ENCODE data around the gene PCSK2.
A peak's percentile ranks its signal among the peaks of the same experiment; 100 is the strongest.
"Not testable (repeated sequence)": the region's sequence is repeated elsewhere in the genome, so short reads cannot be mapped to it uniquely, and the experiment has no call there.

Gene PCSK2, protein sequence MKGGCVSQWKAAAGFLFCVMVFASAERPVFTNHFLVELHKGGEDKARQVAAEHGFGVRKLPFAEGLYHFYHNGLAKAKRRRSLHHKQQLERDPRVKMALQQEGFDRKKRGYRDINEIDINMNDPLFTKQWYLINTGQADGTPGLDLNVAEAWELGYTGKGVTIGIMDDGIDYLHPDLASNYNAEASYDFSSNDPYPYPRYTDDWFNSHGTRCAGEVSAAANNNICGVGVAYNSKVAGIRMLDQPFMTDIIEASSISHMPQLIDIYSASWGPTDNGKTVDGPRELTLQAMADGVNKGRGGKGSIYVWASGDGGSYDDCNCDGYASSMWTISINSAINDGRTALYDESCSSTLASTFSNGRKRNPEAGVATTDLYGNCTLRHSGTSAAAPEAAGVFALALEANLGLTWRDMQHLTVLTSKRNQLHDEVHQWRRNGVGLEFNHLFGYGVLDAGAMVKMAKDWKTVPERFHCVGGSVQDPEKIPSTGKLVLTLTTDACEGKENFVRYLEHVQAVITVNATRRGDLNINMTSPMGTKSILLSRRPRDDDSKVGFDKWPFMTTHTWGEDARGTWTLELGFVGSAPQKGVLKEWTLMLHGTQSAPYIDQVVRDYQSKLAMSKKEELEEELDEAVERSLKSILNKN

DNA sequence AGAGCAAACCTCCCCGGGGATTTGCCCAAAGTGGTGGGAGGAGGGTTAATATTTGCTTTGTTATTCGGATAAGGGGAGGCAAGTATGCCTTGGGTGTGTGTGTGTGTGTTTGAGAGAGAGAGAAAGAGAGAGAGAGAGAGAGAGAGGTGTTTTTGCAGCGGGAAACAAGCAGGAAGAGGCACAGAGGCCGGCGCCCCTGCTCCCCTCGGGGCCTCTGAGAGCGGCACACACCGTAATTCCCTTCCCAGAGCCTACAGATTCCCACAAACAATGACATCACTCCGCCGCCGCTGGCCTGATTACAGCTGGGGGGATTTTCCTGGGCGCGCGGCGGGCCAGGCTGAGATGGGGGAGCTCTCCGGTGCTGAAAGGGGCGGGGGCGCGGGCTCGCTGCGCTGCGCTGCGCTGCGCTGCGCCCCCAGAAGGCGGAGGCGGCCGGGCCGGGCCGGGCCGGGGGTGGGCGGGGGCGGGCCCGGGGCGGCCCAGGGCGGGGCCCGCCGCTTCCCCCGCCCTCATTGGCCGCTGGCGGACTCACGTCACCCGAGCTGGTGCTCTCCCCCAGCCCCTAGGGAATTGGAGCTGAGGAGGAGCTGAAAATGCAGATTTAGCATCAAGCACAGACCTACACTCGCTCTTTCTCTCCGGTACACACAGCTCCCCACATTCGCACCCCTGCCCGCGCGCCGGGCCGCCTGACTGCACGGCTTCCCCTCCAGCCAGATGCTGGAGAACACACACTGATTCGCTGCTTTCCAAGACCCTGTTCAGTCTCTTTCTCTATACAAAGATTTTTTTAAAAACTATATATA lies at the start of gene PCSK2:
Gene PCSK2, plus strand, starts transcription at position 631 of the 809 bp plus-strand sequence. CDS start 266 bp downstream, outside the sequence.
- DNase-seq: peak; percentile 77

DNA sequence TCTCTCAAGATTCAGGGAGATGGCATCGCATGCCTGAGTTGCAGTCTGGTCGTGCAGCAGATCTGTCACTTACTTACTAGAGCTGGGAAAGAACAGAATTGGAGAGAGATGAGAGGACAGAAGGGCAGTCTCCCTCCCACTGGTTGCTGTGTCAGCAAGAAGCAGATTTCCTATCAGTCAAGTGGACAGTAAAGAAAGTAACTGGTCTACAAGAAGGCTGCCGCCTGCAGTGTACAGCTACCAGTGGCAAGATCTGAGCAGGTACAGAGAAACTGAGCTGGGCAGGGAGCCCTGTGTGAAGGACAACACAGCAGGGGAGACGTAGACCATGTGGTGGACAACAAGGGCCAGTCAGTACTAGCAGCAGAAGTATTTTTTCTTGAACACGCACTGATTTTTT lies 49.5 kb upstream of the PCSK2 start:
- DNase-seq: no peak

DNA sequence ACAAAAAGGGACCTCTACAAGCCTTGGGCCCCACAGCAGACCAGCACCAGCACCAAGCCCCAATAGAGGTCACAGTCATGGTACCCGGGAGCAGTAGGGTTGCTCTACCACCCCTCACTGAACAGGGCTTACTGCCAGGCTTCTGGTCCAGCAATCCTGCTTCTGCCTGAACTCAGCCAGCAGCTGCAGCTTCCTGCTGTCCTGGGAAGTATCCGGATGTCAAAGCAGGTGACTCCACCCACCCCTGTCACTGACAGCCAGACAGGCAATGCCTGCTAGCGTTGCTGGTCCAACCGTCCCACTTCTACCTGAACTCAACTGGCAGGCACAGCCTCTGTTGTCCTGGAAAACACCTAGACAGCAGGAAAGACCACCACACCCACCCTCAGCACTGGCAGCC lies 47.0 kb upstream of the PCSK2 start:
- DNase-seq: no peak

DNA sequence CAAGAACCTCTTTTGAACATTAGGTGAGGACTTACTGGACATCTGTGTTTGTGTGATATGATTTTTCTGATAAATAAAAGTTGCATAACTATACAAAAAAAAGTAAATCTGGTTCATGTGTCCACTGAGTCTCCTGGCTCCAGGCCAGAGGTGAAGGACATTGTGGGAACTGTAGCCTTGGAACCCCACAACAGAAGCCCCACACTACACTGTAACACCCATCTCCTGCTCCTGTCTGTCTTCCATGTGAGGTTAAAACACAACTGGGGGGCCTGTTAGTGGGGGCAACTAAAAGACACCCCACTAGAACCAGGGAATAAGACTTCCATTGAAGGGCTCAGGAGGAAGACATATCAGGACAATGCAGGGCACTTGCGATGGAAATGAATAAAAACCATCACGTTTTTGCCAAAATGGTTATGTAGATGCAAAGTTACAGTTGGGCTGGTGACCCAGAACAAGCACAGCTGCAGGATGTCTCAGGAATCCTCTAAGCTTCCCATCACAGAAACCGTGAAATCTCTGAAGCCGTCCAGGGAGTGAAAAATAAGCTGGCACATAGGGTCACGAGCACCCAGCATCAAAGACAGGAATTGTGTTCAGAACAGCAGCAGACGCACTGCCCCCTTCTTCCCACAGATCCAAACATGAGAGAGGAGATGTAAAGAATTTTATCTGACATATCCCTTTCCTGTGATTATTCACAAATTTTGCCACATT lies 36.7 kb upstream of the PCSK2 start:
- no peak for DNase-seq

DNA sequence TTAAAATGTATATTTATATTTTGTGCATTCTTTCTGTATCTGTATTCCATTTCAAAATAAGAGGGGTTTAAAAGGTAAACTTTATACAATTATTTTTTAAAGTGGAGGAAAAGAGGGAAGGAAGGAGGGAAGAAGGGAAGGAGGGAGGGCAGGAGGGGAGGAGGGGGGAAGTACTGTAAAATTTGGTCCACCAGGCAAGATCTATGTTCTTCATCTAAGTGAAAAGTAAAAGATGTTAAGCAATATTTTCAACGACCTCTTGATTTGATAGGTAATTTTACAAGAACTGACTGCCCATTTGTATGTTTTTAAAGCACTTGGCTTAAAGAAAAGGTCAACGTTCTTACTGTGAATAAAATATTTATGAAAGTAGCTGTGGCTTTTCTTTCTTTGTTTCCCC lies 29.8 kb upstream of the PCSK2 start:
- no peak for DNase-seq

DNA sequence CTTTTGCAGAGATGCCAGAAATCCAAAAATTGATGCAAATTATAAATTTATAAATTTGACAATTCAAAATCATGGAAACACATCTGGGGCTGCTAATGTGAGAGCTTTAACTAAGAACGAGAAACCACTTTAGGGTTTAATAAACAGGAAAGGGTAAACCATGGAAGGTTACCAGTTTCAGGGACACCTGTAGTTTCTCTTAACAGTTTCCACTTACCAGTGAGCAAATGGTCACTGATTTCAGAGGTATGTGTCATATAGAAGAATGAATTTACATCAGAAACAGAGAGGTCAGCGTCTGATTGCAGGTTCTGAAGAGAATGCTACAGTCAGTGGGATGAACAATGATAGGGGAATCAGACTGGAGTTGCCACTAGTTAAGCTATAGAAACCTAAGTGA lies 24.8 kb upstream of the PCSK2 start:
- DNase-seq: no peak

DNA sequence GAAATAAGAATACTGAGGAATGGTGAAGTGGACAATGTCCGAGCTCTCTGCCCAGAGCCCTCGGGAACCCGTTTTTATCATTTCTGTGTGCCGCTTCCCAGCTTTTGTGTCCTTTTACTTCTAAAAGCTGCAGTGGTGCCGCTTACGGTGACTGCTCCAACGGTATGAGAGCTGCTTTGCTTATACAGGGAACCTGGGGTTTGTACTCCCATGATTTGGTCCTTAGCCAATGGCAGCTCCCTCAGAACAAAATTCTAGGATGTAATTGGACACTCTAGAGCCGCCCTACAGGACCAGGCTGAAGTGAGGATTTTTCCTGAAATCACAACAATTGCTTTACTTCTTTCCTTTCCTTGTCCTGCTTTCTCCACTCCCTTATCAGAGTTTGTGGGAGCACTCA lies 24.2 kb upstream of the PCSK2 start:
- DNase-seq: no peak

DNA sequence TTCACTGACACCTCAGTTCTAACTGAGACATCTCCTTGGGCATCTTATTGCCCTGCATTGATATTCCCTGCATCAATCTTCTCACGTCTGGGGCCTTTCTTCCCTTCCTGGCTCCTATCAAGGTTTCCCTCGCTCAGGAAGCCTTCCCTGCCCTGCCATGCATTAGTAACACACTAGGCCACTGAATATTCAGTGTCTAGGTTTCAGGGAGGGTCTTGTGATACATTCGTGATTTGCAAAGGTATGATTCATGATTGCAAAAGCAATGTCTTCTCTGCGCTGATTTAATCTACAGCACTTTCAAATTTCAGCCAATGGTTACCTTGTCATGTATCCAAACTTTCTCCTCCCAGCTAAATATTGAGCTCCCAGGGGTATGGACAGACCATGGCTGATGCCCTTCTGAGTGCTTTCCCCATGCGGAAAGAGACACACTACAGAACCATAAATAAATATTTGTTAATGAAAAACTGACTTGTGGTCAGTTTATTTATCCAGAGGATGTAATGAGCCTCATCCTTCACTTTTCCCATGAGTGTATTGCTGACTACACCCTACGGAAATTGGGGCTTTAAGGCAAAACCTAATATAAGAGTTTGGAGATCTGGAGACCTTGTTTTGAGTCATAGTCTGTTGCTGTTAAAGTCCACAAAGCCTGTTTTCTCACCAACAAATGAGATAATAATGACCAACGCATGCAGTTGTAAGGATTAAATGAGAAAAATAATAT lies 21.6 kb upstream of the PCSK2 start:
- no peak for DNase-seq

DNA sequence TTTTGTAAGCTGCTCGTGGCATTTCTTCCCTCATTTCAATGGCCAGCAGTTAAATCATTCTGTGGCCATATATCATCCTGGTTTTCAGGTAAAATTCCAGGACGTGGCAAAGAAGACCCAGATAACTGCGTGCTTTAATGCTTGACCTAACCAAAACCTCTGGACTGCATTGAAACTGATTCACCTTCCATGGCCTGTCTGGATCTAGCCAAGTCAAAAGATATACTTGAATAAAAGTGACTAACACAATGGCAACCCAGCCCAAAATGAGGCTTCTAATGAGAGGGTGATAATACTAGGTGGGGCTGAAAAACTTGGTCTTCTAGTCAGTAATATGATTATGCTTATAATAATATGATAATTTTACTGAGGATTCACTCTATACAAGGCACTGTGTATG lies 16.5 kb upstream of the PCSK2 start:
- DNase-seq: no peak

DNA sequence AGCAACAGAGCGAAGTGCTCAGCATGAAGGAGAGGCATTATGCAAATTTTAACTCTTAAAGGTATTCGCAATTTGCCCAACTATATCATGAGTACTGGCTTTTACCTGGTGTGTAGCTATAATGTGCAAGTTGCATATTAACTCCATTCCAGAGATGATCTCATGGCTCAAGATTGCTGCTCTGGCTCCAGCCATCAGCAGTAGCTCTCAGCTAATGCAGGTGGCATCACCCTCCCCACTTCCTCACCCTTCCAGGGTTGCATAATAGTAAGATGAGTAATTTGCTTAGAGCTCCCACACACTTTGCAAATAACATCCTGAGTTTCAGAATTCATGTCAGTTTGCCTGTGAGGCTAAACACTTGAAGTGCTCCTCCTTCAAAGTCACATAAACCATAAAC lies 15.9 kb upstream of the PCSK2 start:
- no peak for DNase-seq

DNA sequence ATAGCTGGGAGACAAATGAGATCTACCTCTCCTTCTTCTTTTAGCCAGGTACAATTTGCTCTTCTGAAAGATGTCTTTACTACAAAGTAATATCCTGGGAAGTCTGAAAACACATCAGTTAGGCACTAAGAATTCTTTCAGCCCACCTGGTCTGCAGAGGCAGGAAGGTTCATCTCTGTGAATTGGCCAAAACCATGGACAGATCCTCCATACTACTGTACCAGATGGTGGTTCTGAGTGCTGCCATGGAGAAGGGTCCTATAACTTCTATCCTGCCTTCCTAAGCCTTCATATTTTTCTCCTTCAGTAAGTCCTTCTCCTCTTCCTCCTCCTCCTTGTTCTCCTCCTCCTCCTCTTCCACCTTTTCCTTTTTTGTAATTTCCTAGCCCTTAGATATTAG lies 11.7 kb upstream of the PCSK2 start:
- DNase-seq: no peak

DNA sequence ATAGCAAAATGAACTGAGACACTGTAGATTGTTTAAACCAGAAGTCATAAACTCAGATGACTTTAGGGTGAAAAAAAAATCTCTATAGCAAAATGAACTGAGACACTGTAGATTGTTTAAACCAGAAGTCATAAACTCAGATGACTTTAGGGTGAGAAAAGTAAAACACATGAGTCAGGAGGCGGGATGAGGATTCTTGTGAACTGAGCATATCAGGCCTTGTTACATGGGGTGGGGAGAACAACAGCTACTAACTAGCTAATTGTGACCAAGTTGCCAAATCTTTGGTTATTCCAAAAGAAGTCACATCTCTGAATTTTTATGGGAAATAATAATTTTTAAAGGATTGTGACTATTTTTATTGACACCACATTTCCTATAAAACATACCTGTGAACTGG lies 7.0 kb upstream of the PCSK2 start:
- not testable (repeated sequence) for DNase-seq

DNA sequence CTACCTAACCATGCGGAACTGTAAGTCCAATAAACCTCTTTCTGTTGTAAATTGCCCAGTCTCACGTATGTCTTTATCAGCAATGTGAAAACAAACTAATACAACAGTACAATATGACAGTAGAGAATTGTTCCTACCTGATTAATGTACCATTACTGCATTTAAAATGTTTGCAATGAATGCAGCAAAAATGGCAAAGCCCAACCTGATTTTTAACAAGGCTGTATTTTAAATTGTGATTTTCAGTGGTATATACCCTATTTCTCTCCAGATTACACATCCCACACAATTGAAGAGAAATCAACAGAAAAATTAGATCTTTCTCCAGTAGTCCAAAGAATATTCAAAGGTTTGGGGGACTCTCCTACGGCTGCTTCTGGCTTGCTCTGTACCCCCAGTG lies 3.3 kb upstream of the PCSK2 start:
- no peak for DNase-seq

DNA sequence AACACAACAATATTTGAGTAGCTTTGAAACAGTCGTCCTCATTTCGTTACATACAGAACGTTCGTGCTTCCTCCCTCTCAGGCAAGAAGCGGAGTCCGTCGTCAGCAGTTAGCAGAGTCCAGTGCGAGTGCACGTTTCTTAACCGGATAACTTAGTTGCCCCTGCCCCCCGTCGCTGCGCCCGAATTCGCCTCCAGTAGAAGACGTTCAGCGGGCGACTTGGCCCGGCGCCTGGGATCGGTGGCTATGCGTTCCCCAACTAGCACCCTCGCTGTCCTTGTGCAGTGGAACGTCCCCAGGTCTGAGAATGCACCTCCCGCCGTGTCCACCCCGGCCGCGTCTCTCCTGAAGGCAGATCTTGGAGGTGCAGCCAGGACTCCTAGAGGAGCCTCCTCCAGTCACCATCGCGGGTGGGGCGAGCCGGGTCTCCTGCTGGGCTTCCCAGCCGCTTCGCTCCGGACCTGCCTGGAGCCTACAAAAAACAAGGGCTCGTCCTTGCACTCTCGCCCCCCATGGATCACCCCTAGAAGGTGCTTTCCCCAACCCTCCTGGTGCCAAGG lies 910 bp upstream of the PCSK2 start:
- no peak for DNase-seq

DNA sequence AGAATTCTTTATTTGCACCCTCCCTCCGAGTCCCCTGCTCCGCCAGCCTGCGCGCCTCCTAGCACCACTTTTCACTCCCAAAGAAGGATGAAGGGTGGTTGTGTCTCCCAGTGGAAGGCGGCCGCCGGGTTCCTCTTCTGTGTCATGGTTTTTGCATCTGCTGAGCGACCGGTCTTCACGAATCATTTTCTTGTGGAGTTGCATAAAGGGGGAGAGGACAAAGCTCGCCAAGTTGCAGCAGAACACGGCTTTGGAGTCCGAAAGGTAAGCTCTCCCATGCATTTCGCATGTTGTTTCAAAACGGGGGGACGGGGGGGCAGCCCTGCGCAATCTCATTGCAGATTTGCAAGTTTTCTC lies 357 bp downstream of the PCSK2 start:
- no peak for DNase-seq

DNA sequence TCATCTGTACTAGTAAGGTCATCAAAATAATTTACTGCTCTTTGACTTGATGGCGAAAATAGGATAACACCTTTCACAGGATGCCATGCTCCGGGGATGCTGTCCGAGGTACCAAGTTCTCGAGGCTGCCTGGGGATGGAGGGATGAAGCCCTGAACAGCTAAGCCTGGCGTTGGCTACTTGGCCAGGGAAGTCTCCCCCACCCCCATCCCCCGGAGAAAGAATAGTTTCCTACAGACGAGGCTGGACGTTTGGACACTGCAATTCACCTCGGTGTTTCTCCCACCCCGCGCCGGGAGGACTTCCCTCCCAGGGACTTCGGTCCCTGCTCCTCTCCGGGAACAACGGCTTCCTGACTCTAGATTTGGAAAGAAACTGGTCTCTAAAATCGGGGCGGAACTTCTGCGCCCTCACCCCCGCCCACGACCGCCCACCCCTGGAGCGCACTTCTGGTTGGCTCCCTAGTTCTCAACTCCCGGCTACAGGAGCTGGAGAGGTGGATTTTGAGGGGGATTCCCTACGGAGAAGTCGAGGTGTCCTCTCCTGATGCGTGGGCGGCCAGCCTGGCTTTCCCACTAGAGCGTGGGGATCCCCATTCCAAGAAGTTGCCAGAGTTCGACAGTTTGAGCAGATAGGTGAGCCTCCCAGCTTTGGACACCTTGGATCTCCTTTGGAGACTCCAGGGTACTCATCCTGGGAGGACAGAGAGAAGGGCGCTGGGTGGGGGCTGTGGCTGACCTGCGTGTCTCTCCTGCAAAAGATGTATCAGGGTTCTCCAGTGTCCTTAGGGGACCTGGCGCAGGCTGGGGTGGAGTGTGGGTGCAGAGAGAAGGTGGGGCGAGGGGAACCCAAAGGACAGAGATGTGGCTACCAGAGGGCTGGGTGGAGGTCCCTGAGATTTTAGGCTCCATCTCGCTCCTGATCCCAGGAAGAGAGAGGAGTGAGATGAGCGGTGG lies 1.1 kb downstream of the PCSK2 start:
- DNase-seq: no peak

DNA sequence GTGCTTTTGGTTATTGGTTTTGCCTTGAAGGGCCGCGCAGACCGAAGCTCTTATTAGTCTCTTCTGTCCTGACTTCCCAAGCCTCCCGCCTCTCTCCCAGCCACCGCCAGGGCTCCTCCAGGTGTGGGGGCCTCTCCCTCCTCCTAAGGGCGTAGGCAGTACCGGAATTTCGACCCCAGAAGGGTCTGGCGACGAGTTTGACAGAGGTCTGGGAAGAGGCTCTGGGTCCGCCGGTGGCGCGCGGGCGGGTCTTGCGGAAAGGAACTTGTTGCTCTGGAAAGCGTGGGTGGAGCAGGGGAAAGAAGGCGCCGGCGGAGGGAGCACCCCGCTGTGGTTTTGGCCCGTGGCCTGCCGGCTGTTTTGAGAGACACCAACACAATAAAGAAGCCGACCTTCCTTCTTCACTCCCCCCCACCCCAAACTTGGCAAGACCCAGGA lies 1.8 kb downstream of the PCSK2 start:
- no peak for DNase-seq

DNA sequence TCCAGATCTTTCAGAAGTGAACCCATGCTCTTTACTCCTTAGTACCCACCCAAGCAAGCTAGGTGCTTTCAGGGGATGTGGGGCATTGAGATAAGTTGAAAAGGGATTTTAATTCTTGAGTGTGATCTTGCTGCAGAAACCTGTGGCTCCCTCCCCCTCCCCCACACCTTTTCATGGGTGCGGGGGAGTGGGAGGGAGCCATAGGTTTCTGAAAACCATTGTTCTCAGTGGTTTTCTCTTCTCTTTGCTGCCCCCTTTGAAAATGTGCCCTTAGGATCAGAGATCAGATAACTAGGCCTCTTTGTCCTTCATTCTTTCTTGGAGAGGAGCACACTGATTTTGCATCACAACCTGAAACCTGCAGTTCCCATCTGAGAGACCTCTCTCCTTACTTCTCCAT lies 2.4 kb downstream of the PCSK2 start:
- DNase-seq: no peak

DNA sequence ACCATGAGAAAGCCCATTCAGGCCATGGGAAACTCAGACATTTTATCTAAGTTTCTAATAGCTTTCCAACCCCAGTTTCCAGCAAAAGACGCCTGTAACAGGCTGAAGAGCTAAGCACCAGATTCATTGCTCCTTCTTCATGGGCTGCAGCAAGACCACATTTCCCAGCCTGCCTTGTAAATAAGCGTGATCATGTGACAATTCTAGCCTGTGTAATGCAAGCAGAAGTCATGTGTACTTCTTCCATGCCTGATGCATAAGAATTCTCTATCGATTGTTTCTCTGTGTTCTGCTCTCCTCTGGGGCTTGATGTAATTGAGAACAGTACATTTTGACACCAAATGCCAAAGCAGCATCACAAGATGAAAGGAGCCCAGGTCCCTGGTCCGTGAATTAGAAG lies 6.8 kb downstream of the PCSK2 start:
- DNase-seq: no peak

DNA sequence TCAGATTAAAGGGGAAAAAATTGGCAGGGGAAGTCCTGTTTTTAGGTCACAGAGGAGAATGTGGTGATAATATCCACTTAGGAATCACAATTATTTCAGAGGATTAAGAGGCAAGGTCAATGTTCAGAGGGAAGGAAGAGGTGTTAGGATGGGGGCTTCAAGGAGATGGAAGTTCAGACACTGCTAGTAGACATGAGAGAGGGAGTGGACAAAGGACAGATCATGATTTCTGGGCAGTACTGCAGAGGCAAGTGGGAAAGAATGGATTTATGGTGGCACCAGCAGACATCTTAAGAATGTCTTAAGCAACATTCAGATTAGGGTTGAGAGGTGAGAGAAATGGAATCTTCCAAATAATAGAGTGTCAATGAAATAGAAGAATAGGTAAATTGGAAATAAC lies 9.9 kb downstream of the PCSK2 start:
- DNase-seq: no peak

DNA sequence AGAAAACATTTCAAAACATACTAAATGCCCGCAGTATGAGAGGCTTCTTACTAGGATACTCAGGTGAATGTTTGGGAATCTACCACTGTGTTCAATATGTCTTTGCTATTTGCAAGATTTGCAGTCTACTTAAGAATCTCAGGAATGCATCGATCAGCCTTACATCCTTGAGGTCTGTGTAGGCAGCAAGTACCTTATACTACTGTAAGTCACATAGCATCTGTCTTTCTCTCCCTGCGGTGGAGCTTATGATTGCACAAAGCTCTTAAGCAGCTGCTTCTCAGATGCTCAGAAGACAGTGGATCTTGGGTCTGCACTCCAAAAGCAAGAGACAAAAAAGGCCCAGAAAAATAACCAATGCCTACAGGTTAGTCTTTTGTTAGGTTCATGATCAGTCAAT lies 21.4 kb downstream of the PCSK2 start:
- no peak for DNase-seq

Measured in NCI-H2081 treated with DMSO at 0.1 percent for 48 hours (cell line).